Spleen (tissue), 7 donors: ENCODE results near the gene EPHX1.

Experiments
- CTCF ChIP-seq, 11 experiments: fragments of 200-600 bp in 7 of 11; fragments of 450-650 bp in 4 of 11; sonication (generic) in 4 of 11; IDR thresholded peaks in 8 of 11; conservative IDR thresholded peaks in 3 of 11; 1 replicate in 7 of 11; 2 replicates in 4 of 11; pipeline versions ENCODE4 v1.4.0 to v1.8.0; 2016 to 2021; ENCODE audit warnings: antibody characterized with exemption in 11 of 11, inconsistent platforms in 4 of 11, mild to moderate bottlenecking in 1 of 11
- POLR2A ChIP-seq, 3 donors: fragments of 450-650 bp; IDR thresholded peaks; one replicate each; pipeline ENCODE4 v1.5.1; 2017; ENCODE audit warnings: antibody characterized with exemption in 3 of 3, mild to moderate bottlenecking in 1 of 3
- donor health status: DM: no; HTN: no; CAD: no; lungs with moderate emphysema.
- donor health status: DM: no; HTN: no; CAD: no.
- donor health status: DM: no; HTN: no; CAD: no.

- no peak for TF ChIP-seq CTCF (IDR thresholded peaks at IDR 0.05 in 8 of 11, conservative IDR thresholded peaks at IDR 0.05 in 3 of 11)
- no peak for TF ChIP-seq POLR2A (IDR thresholded peaks at IDR 0.05)
Measured at GRCh38 chr1:225813214-225813964, 3.5 kb downstream of the EPHX1 start.
